IMR-90 (cell line): ENCODE data around the gene PRKN. TPM values are rescaled to one million over a fixed set of nuclear protein-coding genes. Genes with fewer than 3 reads are reported as not detected.

Source experiments
- ATAC-seq: fragments of 200-7000 bp; cut with Tn5 transposase; 2 replicates; pipeline ENCODE4 v1.9.1; 2020; ENCODE audit warnings: low read depth, mild to moderate bottlenecking, moderate library complexity
- BruUV-seq: library from RNA; stranded (reverse); fragments of 400-500 nt; replicated peaks from 2 replicates; lab custom pipeline; 2021; lab: Mats Ljungman, UMichigan
- CTCF ChIA-PET: fragments of 300-600 bp; formaldehyde crosslinking; extraction: SDS; loops from one replicate; lab custom pipeline; 2021; ENCODE audit warnings: antibody characterized with exemption; lab: Yijun Ruan, JAX
- POLR2A ChIA-PET: fragments of 300-600 bp; sonication (Branson Sonifier 250); formaldehyde crosslinking; loops from one replicate; lab custom pipeline; 2022; ENCODE audit warnings: antibody characterized with exemption; ENCODE audit not compliant: unreplicated experiment; lab: Charles Lee
- DNase-seq: peaks from one replicate; pipeline ENCODE4 v3.0.0; 2013
- H2AFZ ChIP-seq: replicated peaks from 2 replicates; pipeline ENCODE3; 2013; ENCODE audit warnings: low read length, mild to moderate bottlenecking; ENCODE audit not compliant: poor library complexity
- H2AK5ac ChIP-seq: 2 replicates; pipeline ENCODE4 v1.6.1; 2013; ENCODE audit warnings: low read depth, low read length, inconsistent platforms
- H2AK9ac ChIP-seq: replicated peaks from 2 replicates; pipeline ENCODE3; 2013; ENCODE audit warnings: mild to moderate bottlenecking, low read depth, low read length, moderate library complexity; ENCODE audit not compliant: poor library complexity
- H2BK120ac ChIP-seq: 2 replicates; pipeline ENCODE4 v1.6.1; 2013; ENCODE audit warnings: low read depth, low read length, inconsistent platforms
- H2BK15ac ChIP-seq: 3 replicates; pipeline ENCODE4 v1.6.1; 2013; ENCODE audit warnings: low read depth, low read length, inconsistent platforms
- H2BK20ac ChIP-seq: 2 replicates; pipeline ENCODE4 v1.6.1; 2013; ENCODE audit warnings: low read depth, mild to moderate bottlenecking, inconsistent platforms, low read length, moderate library complexity
- H2BK5ac ChIP-seq: 2 replicates; pipeline ENCODE4 v1.6.1; 2013; ENCODE audit warnings: mild to moderate bottlenecking, low read depth, low read length, inconsistent platforms; ENCODE audit not compliant: poor library complexity, severe bottlenecking
- H3K14ac ChIP-seq: replicated peaks from 2 replicates; pipeline ENCODE4 v1.6.1; 2013; ENCODE audit warnings: low read depth, low read length, inconsistent platforms
- H3K18ac ChIP-seq: 2 replicates; pipeline ENCODE4 v1.6.1; 2013; ENCODE audit warnings: low read depth, low read length, control low read depth
- H3K23ac ChIP-seq: 2 replicates; pipeline ENCODE4 v1.6.1; 2013; ENCODE audit warnings: low read depth, low read length, inconsistent platforms
- H3K27ac ChIP-seq: 2 replicates; pipeline ENCODE4 v1.5.1; 2013; ENCODE audit warnings: mild to moderate bottlenecking, control low read depth, low read length; ENCODE audit not compliant: insufficient read depth
- H3K27me3 ChIP-seq: 2 replicates; pipeline ENCODE4 v1.6.1; 2013; ENCODE audit warnings: low read length; ENCODE audit not compliant: control insufficient read depth, insufficient read depth
- H3K36me3 ChIP-seq: 2 replicates; pipeline ENCODE4 v1.6.1; 2013; ENCODE audit warnings: low read length, mixed read lengths; ENCODE audit not compliant: control insufficient read depth, insufficient read depth
- H3K4ac ChIP-seq: 2 replicates; pipeline ENCODE4 v1.6.1; 2013; ENCODE audit warnings: low read depth, low read length, inconsistent platforms
- H3K4me1 ChIP-seq: 2 replicates; pipeline ENCODE4 v1.6.1; 2013; ENCODE audit warnings: low read length, mixed read lengths; ENCODE audit not compliant: control insufficient read depth, insufficient read depth
- H3K4me2 ChIP-seq: 2 replicates; pipeline ENCODE4 v1.6.1; 2013; ENCODE audit warnings: low read depth, mild to moderate bottlenecking, control low read depth, low read length, moderate library complexity
- H3K4me3 ChIP-seq: 2 replicates; pipeline ENCODE4 v1.5.1; 2013; ENCODE audit warnings: low read depth, mild to moderate bottlenecking, control low read depth, low read length, moderate library complexity; ENCODE audit not compliant: insufficient read depth
- H3K56ac ChIP-seq: 2 replicates; pipeline ENCODE4 v1.6.1; 2013; ENCODE audit warnings: low read length, inconsistent platforms; ENCODE audit not compliant: insufficient read depth; ENCODE audit errors: extremely low read depth
- H3K79me1 ChIP-seq, 2 experiments: 2 replicates each; pipeline ENCODE4 v1.6.1; 2013; ENCODE audit warnings: low read length in 2 of 2, inconsistent platforms in 1 of 2, low read depth in 1 of 2
- H3K9ac ChIP-seq: 2 replicates; pipeline ENCODE4 v1.6.1; 2013; ENCODE audit warnings: low read depth, low read length, control low read depth
- H3K9me1 ChIP-seq: 2 replicates; pipeline ENCODE4 v1.6.1; 2013; ENCODE audit warnings: low read length, inconsistent platforms; ENCODE audit not compliant: insufficient read depth
- H3K9me3 ChIP-seq: 2 replicates; pipeline ENCODE4 v1.6.1; 2013; ENCODE audit warnings: low read length; ENCODE audit not compliant: control insufficient read depth, insufficient read depth
- H4K20me1 ChIP-seq: 2 replicates; pipeline ENCODE4 v1.6.1; 2013; ENCODE audit warnings: low read length, inconsistent platforms; ENCODE audit not compliant: insufficient read depth
- H4K5ac ChIP-seq: 2 replicates; pipeline ENCODE4 v1.6.1; 2013; ENCODE audit warnings: mild to moderate bottlenecking, low read depth, low read length, control low read depth
- H4K8ac ChIP-seq, 2 experiments: 2 replicates each; pipeline ENCODE4 v1.6.1; 2013; ENCODE audit warnings: low read depth in 2 of 2, low read length in 2 of 2, control low read depth in 1 of 2, inconsistent platforms in 1 of 2
- H4K91ac ChIP-seq: 2 replicates; pipeline ENCODE4 v1.6.1; 2013; ENCODE audit warnings: low read depth, low read length, inconsistent platforms; ENCODE audit not compliant: insufficient read depth
- RAD21 ChIP-seq: IDR thresholded peaks from 2 replicates; pipeline ENCODE4 v1.6.1; 2012; ENCODE audit warnings: low read length, improper control_type of control experiment
- WGBS, 2 experiments: methylation state at CpG; one replicate each; pipeline versions ENCODE4 v1.1.5 to v1.1.7; 2013; ENCODE audit warnings: missing lambda C conversion rate in 2 of 2; ENCODE audit not compliant: insufficient read length in 1 of 2; ENCODE audit errors: extremely low coverage in 2 of 2; 5-methylcytosine and 5-hydroxymethylcytosine counted together
- dilution Hi-C: fragments of 300-500 bp; cut with HindIII; formaldehyde crosslinking; loops from one replicate; pipeline ENCODE4 v1.14.3; 2018; ENCODE audit warnings: low sequenced_read_pairs; ENCODE audit not compliant: unreplicated experiment
- in situ Hi-C: fragments of 300-500 bp; cut with MboI; formaldehyde crosslinking; loops from 3 replicates; pipeline ENCODE4 v1.14.3; 2019; ENCODE audit warnings: low sequenced_read_pairs, inconsistent platforms, mixed read lengths
- intact Hi-C: fragments of 100-400 bp; cut with micrococcal nuclease; formaldehyde crosslinking; loops from 2 replicates; pipeline ENCODE4 v1.10.0; 2022
- polyA plus RNA-seq, 3 experiments: library from polyadenylated mRNA; depleted of rRNA; stranded (reverse); fragments of >200 nt; gene quantifications; 2 replicates each; pipeline ENCODE4 v1.2.3, GENCODE V29; 2012; ENCODE audit warnings: low replicate concordance in 1 of 3
- total RNA-seq: library from RNA; depleted of rRNA; stranded (reverse); fragments of >200 nt; gene quantifications from 2 replicates; pipeline ENCODE4 v1.2.3, GENCODE V29; 2012

Gene PRKN
- total and polyA plus RNA-seq, 2 of the 4 experiments (the other 2 are of a cell fraction): 0.15 to 0.18 TPM

GRCh38 chr6:162621246-162621645, 106.3 kb downstream of the PRKN start:
- Histone ChIP-seq H3K18ac (no peak overlapping the region), H4K8ac (no peak overlapping the region), H3K9me3 (peaks cover 12% of the 10 kb centered on the region), H3K4ac (no peak overlapping the region), H3K23ac (no peak overlapping the region), H3K27ac (no peak overlapping the region), H3K79me1 (no peaks in the 10 kb centered on the region), H3K4me3 (no peak overlapping the region), H3K56ac (no peak overlapping the region), H2BK15ac (no peak overlapping the region), H2BK5ac (no peak overlapping the region), H4K20me1 (no peaks in the 10 kb centered on the region), H3K9ac (no peak overlapping the region), H2BK120ac (no peak overlapping the region), H2AK9ac (no peak overlapping the region), H3K9me1 (no peaks in the 10 kb centered on the region), H4K91ac (no peak overlapping the region), H3K36me3 (no peaks in the 10 kb centered on the region), H3K4me1 (no peaks in the 10 kb centered on the region), H3K27me3 (no peaks in the 10 kb centered on the region), H2BK20ac (no peak overlapping the region), H4K5ac (no peak overlapping the region), H2AFZ (no peak overlapping the region), H2AK5ac (no peak overlapping the region), H3K14ac (no peak overlapping the region), H3K4me2 (no peak overlapping the region)
- in situ Hi-C loops: no loop called here
- CTCF ChIA-PET: no interaction called here
- dilution Hi-C loops: no loop called here
- POLR2A ChIA-PET: no interaction called here
- DNase-seq (no peak), ATAC-seq (no peak)
- TF ChIP-seq RAD21: no peak
- BruUV-seq: no TSS peak
- WGBS, 2 experiments: 17% methylated on average over 1 of the region's 4 CpGs; no CpG with 5 or more reads in 1 of the 2 experiments
- intact Hi-C loops: no loop called here
